Motor neuron (in vitro differentiated cells): ENCODE results near the gene OR12D1. TPM values are rescaled to one million over a fixed set of nuclear protein-coding genes. Genes with fewer than 3 reads are reported as not detected.
"Not testable (repeated sequence)": the region's sequence is repeated elsewhere in the genome, so short reads cannot be mapped to it uniquely, and the experiment has no call there.

ENCODE experiments used
- ATAC-seq, 8 experiments: fragments of 200-7000 bp; cut with Tn5 transposase; replicated peaks in 6 of 8; 2 replicates each; pipeline ENCODE4 v1.8.0; 2021; ENCODE audit warnings: mild to moderate bottlenecking in 8 of 8, moderate library complexity in 8 of 8
- H3K27ac ChIP-seq, 2 donors: fragments of 250-450 bp; sonication (Bioruptor Pico); 2 replicates each; pipeline ENCODE4 v1.9.0; 2021; ENCODE audit warnings: antibody characterized with exemption in 2 of 2, mild to moderate bottlenecking in 2 of 2, moderate library complexity in 1 of 2
- H3K4me1 ChIP-seq, 2 donors: fragments of 250-450 bp; sonication (Bioruptor Pico); replicated peaks in 1 of 2; 2 replicates each; pipeline ENCODE4 v1.6.1; 2021; ENCODE audit warnings: antibody characterized with exemption in 2 of 2, mild to moderate bottlenecking in 2 of 2, moderate library complexity in 1 of 2
- H3K4me3 ChIP-seq, 5 donors: fragments of 250-450 bp; sonication (Bioruptor Pico); 2 replicates each; pipeline ENCODE4 v1.9.0; 2021; ENCODE audit warnings: antibody characterized with exemption in 5 of 5, mild to moderate bottlenecking in 5 of 5, moderate library complexity in 4 of 5
- WGBS, 10 experiments: fragments of 450-650 bp; shearing (Covaris generic); methylation state at CpG; one replicate each; pipeline ENCODE4 v1.0.0; 2022; 5-methylcytosine and 5-hydroxymethylcytosine counted together
- in situ Hi-C, 9 experiments: fragments of 400-800 bp; cut with MboI; loops; one replicate each; pipeline ENCODE4 v1.15.0; 2021; ENCODE audit warnings: low sequenced_read_pairs in 9 of 9, low pct_unique_long_range_greater_than_20kb in 2 of 9; ENCODE audit not compliant: unreplicated experiment in 9 of 9
- total RNA-seq, 8 experiments: library from RNA; unstranded; fragments of 300-600 nt; gene quantifications; 2 replicates each; pipeline versions ENCODE4 v1.2.3 to v1.2.4, GENCODE V29; 2022

The OR12D1 gene
- total RNA-seq, result under 1 TPM in 1 of 8 experiments, not detected in 7; 0.19 TPM

DNA sequence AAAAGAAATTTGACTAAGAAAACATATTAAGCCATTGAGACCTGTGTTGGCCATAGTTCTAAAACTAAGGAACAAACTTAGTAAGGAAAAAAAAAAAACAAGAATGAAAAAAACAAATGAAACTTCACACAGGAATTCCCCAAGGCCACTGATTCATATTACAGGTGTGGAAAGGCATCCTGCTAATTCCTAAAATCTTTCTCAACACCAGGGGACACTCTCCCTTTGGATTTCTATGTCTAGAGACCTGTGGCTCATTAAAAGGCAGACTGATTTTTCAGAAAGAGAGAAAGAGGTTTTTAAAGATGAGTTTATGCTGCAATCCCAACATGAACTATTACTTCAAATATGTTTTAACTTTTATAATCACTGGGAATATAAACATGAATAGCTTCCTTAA, at the start of gene OR12D1:
Gene OR12D1, plus strand, starts transcription at position 341 of the 400 bp plus-strand sequence.
- H3K27ac ChIP-seq, result no peak within 1 kb of the TSS
- in situ Hi-C loops, result no loop called here
- H3K4me3 ChIP-seq, result no peak within 1 kb of the TSS
- no peaks in the 10 kb centered on the region for H3K4me1 ChIP-seq
- no peak for ATAC-seq

GRCh38 chr6:29368765-29369164, 46.0 kb upstream of the OR12D1 start, which contains the start of gene OR5V1:
TSS of gene OR5V1 (minus strand) at chr6:29368865. CDS start at chr6:29356195, 12,670 bp downstream.
- H3K4me1 ChIP-seq, result no peaks in the 10 kb centered on the region
- in situ Hi-C loops, result no loop called here

DNA sequence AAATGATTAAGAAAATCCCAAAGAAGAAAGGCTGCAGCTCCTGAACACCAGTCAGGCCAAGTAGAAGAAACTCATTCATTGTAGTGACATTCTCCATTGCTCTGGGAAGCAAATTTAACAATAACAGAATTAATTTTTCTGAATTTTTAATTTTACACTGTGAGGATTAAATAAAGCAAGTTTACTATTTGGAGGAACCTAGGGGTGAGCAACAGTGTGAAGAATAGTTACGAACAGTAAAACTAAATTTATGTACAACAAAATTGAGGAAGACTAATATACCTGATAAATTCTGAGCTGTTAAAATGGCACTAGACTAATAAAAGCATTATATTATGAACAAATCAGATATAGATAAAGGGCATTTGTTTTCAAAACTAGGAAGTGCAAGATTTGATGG, 39.5 kb upstream of the OR12D1 start, which contains the start of gene OR12D3:
Gene OR12D3, minus strand, starts transcription at position 101 of the 400 bp plus-strand sequence. Its CDS starts 4 bp downstream, at position 97.
- Histone ChIP-seq H3K27ac (no peak within 1 kb of the TSS), H3K4me3 (no peak within 1 kb of the TSS), H3K4me1 (no peaks in the 10 kb centered on the region)
- 25 to 100% (median 80%) methylated on average over 1 of the region's 1 CpG; no CpG with 5 or more reads in 1 of the 10 experiments for WGBS, 10 experiments
- in situ Hi-C loops, result no loop called here
- no peak for ATAC-seq

More at GRCh38 chr6:29368765-29369164, 46.0 kb upstream of the OR12D1 start, which contains the start of gene OR5V1:
- no peak within 1 kb of the TSS for H3K4me3 ChIP-seq
- no peak for ATAC-seq
- 20 to 83% (median 50%) methylated on average over 1 to 3 of the region's 3 CpGs; no CpG with 5 or more reads in 7 of the 10 experiments for WGBS, 10 experiments
- H3K27ac ChIP-seq, result no peak within 1 kb of the TSS

- no peaks in the 10 kb centered on the region for H3K4me1 ChIP-seq
- ATAC-seq, result no peak
- in situ Hi-C loops, result no loop called here
- H3K27ac ChIP-seq, result no peak overlapping the region
- H3K4me3 ChIP-seq, result no peak overlapping the region
Observed at GRCh38 chr6:29376003-29376402, 38.7 kb upstream of the OR12D1 start.

DNA sequence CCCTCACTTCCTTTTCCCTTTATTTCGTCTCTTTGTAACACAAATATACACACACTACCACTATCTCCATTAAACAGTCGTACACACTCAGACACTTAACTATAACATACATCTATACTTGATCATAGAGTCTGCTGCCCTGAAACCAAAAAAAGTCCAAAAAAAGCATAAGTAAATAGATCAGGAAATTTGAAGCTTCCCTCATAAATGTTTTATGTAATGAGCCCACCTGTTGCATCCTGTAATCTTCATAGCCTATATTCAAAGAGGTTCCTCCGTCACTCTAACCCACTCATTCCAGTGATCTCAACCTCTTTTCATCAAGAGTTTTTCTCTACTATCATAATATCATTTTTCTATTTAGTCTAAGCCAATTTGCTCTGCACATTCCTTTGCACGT, 26.2 kb upstream of the OR12D1 start:
- no peaks in the 10 kb centered on the region for H3K4me1 ChIP-seq
- ATAC-seq, result no peak
- in situ Hi-C loops, result no loop called here
- WGBS, 10 experiments, result 0 to 100% (median 53%) methylated on average over 2 to 4 of the region's 4 CpGs
- no peak overlapping the region for H3K27ac ChIP-seq
- no peak overlapping the region for H3K4me3 ChIP-seq

GRCh38 chr6:29395331-29395730, 19.4 kb upstream of the OR12D1 start, which contains the start of gene OR12D2:
TSS of gene OR12D2 (plus strand) at chr6:29395631. CDS start at chr6:29396700, 1,069 bp downstream.
- H3K27ac ChIP-seq, result no peak within 1 kb of the TSS
- in situ Hi-C loops, result no loop called here
- ATAC-seq, result no peak
- H3K4me3 ChIP-seq, result no peak within 1 kb of the TSS
- H3K4me1 ChIP-seq, result no peaks in the 10 kb centered on the region

DNA sequence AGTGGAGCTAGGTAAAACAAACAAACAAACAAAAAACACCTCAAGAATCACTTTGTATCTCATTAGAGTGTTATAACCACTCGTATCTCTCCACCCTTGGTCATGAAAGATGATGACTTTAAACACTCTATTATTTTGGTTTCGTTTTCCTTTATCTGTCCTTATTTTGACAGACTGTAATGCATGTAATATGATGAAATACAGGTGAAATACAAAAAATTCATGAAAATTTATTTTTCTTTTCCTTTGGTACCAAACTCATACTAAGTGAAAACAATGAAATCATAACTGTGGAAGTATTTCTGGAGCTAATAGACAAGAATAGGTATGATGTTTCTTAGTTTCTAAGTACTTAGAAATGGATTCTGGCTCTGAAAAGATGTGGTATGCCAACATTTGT, 15.2 kb upstream of the OR12D1 start:
- WGBS, 10 experiments, result 0 to 83% (median 44%) methylated on average over 1 to 2 of the region's 2 CpGs; no CpG with 5 or more reads in 1 of the 10 experiments
- no peak for ATAC-seq
- in situ Hi-C loops, result no loop called here
- Histone ChIP-seq H3K4me3 (no peak overlapping the region), H3K4me1 (no peaks in the 10 kb centered on the region), H3K27ac (no peak overlapping the region)

- WGBS, 10 experiments, result 0 to 93% (median 15%) methylated on average over 1 of the region's 1 CpG; no CpG with 5 or more reads in 2 of the 10 experiments
- in situ Hi-C loops, result no loop called here
- no peak for ATAC-seq
- Histone ChIP-seq H3K27ac (no peak overlapping the region), H3K4me3 (no peak overlapping the region), H3K4me1 (no peaks in the 10 kb centered on the region)
Observed at GRCh38 chr6:29403801-29404200, 10.9 kb upstream of the OR12D1 start.

- in situ Hi-C loops, result no loop called here
- WGBS, 10 experiments, result 0 to 100% (median 56%) methylated on average over 1 to 3 of the region's 3 CpGs
- no peak for ATAC-seq
- Histone ChIP-seq H3K4me1 (no peaks in the 10 kb centered on the region), H3K27ac (no peak overlapping the region), H3K4me3 (no peak overlapping the region)
Observed at GRCh38 chr6:29419516-29419915, 4.8 kb downstream of the OR12D1 start.

DNA sequence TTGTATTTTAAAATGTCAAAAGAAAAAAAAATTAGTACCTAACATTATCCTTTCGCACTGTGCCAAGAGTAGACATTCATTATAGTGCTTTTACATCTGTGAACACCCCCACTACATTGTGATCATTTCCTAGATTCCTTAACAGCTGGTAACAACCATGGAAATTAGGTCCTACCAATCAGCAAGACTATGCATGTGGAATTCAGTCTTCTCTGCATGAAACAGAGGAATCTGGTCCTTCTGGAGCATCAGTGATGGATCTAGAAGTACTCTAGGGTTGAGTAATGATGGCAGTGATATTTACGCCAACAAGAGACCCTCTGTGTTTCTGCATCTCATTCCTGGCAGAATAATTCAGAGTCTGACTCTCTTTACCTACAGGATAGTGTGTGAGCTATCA, 9.4 kb downstream of the OR12D1 start:
- no peak overlapping the region for H3K4me3 ChIP-seq
- no peaks in the 10 kb centered on the region for H3K4me1 ChIP-seq
- no peak for ATAC-seq
- no peak overlapping the region for H3K27ac ChIP-seq
- 0 to 100% (median 78%) methylated on average over 1 to 2 of the region's 2 CpGs; no CpG with 5 or more reads in 1 of the 10 experiments for WGBS, 10 experiments
- in situ Hi-C loops, result no loop called here

DNA sequence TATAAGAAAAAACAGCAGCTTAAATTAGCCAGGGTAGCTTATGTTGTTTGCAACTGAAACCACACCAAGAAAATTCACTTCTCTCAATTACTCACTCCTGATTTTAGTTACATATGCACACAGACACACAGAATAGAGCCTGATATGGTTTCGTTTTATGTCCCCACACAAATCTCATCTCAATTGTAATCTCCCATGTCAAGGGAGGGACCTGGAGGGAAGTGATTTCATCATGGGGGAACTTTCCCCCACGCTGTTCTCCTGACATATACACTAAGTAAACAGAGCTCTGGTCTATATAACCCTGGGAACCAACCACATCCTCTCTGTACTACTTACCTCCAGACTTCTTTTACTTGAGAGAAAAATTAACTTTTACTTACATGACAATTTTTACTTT, 9.8 kb downstream of the OR12D1 start:
- no peak overlapping the region for H3K4me3 ChIP-seq
- H3K27ac ChIP-seq, result no peak overlapping the region
- no peaks in the 10 kb centered on the region for H3K4me1 ChIP-seq
- no peak for ATAC-seq
- WGBS, 10 experiments, result 0 to 67% (median 19%) methylated on average over 1 to 2 of the region's 2 CpGs; no CpG with 5 or more reads in 4 of the 10 experiments
- in situ Hi-C loops, result no loop called here

DNA sequence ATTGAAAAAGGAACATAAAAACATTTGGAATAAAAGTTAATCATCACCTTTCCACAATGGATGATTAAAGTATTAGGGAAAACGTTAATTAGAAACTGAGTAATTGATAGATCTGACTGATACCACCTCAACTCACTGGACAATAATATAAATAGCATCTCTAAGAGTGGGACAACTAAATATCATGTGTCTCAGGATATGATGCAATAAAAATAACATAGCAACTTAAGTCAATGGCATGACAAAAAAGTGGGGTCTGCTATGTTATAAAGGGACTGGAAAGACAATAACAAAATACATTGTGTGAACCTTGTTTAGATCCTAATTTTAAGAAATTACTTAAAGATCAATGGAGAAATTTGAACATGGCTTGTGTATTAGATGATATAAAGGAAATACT, 10.3 kb downstream of the OR12D1 start:
- Histone ChIP-seq H3K4me3 (no peak overlapping the region), H3K27ac (no peak overlapping the region), H3K4me1 (no peaks in the 10 kb centered on the region)
- WGBS, 10 experiments, result 0 to 44% (median 14%) methylated on average over 1 of the region's 1 CpG; no CpG with 5 or more reads in 1 of the 10 experiments
- ATAC-seq, result no peak
- in situ Hi-C loops, result no loop called here

- in situ Hi-C loops, result no loop called here
- no peak overlapping the region for H3K27ac ChIP-seq
- no peak overlapping the region for H3K4me3 ChIP-seq
- peak in 1 of 8 experiments; percentile 52 for ATAC-seq
- WGBS, 10 experiments, result 0 to 92% (median 58%) methylated on average over 1 to 3 of the region's 3 CpGs; no CpG with 5 or more reads in 3 of the 10 experiments
- H3K4me1 ChIP-seq, result no peaks in the 10 kb centered on the region
Observed at GRCh38 chr6:29426654-29427053, 11.9 kb downstream of the OR12D1 start.

DNA sequence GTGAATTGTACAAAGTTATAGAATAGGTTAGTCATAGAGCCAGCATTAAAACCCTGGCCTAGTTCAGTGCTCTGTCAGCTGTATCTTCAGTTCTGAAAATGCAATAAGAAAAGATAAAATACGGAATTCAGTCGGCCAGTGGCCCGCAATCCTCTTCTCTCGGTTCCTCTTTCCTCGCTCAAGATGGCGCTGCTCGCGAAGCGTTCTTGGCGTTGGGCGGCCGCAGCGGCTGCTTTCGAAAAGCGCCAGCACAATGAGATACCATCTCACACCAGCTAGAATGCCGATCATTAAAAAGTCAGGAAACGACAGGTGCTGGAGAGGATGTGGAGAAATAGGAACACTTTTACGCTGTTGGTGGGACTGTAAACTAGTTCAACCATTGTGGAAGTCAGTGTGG, 22.0 kb downstream of the OR12D1 start:
- H3K4me1 ChIP-seq, ATAC-seq, H3K27ac ChIP-seq, H3K4me3 ChIP-seq, in situ Hi-C loops: not testable (repeated sequence)
- 0 to 95% (median 93%) methylated on average over 1 to 14 of the region's 18 CpGs; no CpG with 5 or more reads in 3 of the 10 experiments for WGBS, 10 experiments
